ENCODE measurements around the gene ENPP1. TPM values are rescaled to one million over a fixed set of nuclear protein-coding genes. Genes with fewer than 3 reads are reported as not detected.

Gene ENPP1
- total and polyA plus RNA-seq, 9 of the 15 experiments (the other 6 are each of a cell fraction or from before 2014, with no cell fraction given): 0.03 to 0.56 (median 0.14) TPM

- no peak overlapping the region for H2AFZ ChIP-seq (ENCODE audit: low read depth, low read length)
- TF ChIP-seq JUND (IDR thresholded peaks at IDR 0.05; ENCODE audit: borderline replicate concordance, low read depth, low read length) (no peak), JUND (tag; IDR thresholded peaks at IDR 0.05; ENCODE audit: borderline replicate concordance, low read depth, low read length) (no peak), PHF20 (IDR thresholded peaks at IDR 0.05; ENCODE audit: partially characterized antibody) (no peak), SP1 (CRISPR knock-in tag; IDR thresholded peaks at IDR 0.05) (no peak), ZNF445 (CRISPR knock-in tag; IDR thresholded peaks at IDR 0.05; ENCODE audit: low read depth) (no peak), SETDB1 (IDR thresholded peaks at IDR 0.05; ENCODE audit: low read length) (no peak)
- H3K9ac ChIP-seq (ENCODE audit: insufficient read depth in 1 of 2, low read depth in 2 of 2, low read length in 2 of 2): no peak overlapping the region
- H3K36me3 ChIP-seq (ENCODE audit: control insufficient read depth, insufficient read depth, low read length): no peaks in the 10 kb centered on the region
- no TSS peak for BruUV-seq (replicated peaks)
- no peak overlapping the region for H3K4me3 ChIP-seq
- H3K9me3 ChIP-seq (replicated peaks; ENCODE audit: control insufficient read depth, insufficient read depth, low read depth, low read length): no peaks in the 10 kb centered on the region
- no peaks in the 10 kb centered on the region for H3K9me1 ChIP-seq (ENCODE audit: control insufficient read depth, insufficient read depth, low read length)
- no peaks in the 10 kb centered on the region for H3K79me2 ChIP-seq (ENCODE audit: control insufficient read depth, insufficient read depth, low read length)
- no peak overlapping the region for H3K27ac ChIP-seq (ENCODE audit: extremely low read depth, low read depth, low read length)
- in situ Hi-C loops (cut with MboI): no loop called here
- intact Hi-C loops (cut with micrococcal nuclease): no loop called here
- DNase-seq (ENCODE audit: extremely low read depth in 1 of 4, low spot score in 3 of 4): no peak
- FAIRE-seq: no peak
- ATAC-seq: no peak
- ChIA-PET POLR2A (no interaction called here), CTCF (ENCODE audit: low intra/inter-chr PET ratio) (no interaction called here)
- no peaks in the 10 kb centered on the region; a peak in 1 of 5 replicates for H3K4me1 ChIP-seq (replicated peaks in 1 of 2; ENCODE audit: control insufficient read depth in 2 of 2, insufficient read depth in 2 of 2, low read length in 2 of 2)
- WGBS (ENCODE audit: insufficient coverage, low coverage, missing lambda C conversion rate): 0% methylated on average over 1 of the region's 1 CpG
- H3K4me2 ChIP-seq (ENCODE audit: insufficient read depth, low read length): no peak overlapping the region
- no peaks in the 10 kb centered on the region for H4K20me1 ChIP-seq (replicated peaks; ENCODE audit: control insufficient read depth, insufficient read depth, low read length)
- peaks cover 0 to under 1% of the 10 kb centered on the region in 2 experiments; a peak in 1 of 5 replicates for H3K27me3 ChIP-seq (ENCODE audit: control insufficient read depth in 2 of 2, insufficient read depth in 2 of 2, low read length in 2 of 2)
Measured at GRCh38 chr6:131761762-131762067, 46.1 kb upstream of the ENPP1 start.

DNA sequence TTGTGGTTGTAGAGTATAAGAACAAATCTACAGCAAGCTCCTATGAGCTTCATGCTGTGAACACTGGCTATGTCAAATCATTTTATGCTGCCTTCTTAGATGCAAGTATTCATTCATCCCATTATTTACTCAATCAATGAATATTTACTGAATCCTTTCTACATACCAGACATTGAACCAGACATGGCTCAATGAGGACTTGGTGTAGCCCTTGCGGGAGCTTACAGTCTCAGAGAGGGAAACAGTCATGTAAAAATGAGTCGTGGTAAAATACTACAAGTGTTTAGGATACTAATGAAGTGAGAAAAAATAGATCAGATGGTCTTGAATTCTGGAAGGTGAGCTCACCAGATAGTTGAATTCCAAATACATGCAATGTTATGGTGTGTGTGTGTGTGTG, 44.8 kb upstream of the ENPP1 start:
- Histone ChIP-seq H3K4me2 (ENCODE audit: insufficient read depth, low read length) (no peak overlapping the region), H2AFZ (ENCODE audit: low read depth, low read length) (no peak overlapping the region), H3K36me3 (ENCODE audit: control insufficient read depth, insufficient read depth, low read length) (no peaks in the 10 kb centered on the region), H3K27ac (ENCODE audit: extremely low read depth, low read depth, low read length) (no peak overlapping the region), H3K9me1 (ENCODE audit: control insufficient read depth, insufficient read depth, low read length) (no peaks in the 10 kb centered on the region), H3K79me2 (ENCODE audit: control insufficient read depth, insufficient read depth, low read length) (no peaks in the 10 kb centered on the region), H3K4me3 (no peak overlapping the region), H3K9me3 (replicated peaks; ENCODE audit: control insufficient read depth, insufficient read depth, low read depth, low read length) (no peaks in the 10 kb centered on the region), H3K4me1 (replicated peaks in 1 of 2; ENCODE audit: control insufficient read depth in 2 of 2, insufficient read depth in 2 of 2, low read length in 2 of 2) (no peaks in the 10 kb centered on the region; a peak in 1 of 5 replicates), H3K9ac (ENCODE audit: insufficient read depth in 1 of 2, low read depth in 2 of 2, low read length in 2 of 2) (no peak overlapping the region), H3K27me3 (ENCODE audit: control insufficient read depth in 2 of 2, insufficient read depth in 2 of 2, low read length in 2 of 2) (0 out of 5 replicates have a peak, but pooled peaks cover 0 to 2% of the 10 kb centered on the region in 2 experiments), H4K20me1 (replicated peaks; ENCODE audit: control insufficient read depth, insufficient read depth, low read length) (no peaks in the 10 kb centered on the region)
- intact Hi-C loops (cut with micrococcal nuclease) (no loop called here), in situ Hi-C loops (cut with MboI) (no loop called here)
- ChIA-PET POLR2A (no interaction called here), CTCF (ENCODE audit: low intra/inter-chr PET ratio) (no interaction called here)
- FAIRE-seq: no peak
- no peak for DNase-seq (ENCODE audit: extremely low read depth in 1 of 4, low spot score in 3 of 4)
- WGBS (ENCODE audit: insufficient coverage, low coverage, missing lambda C conversion rate): 4% methylated on average over 2 of the region's 2 CpGs
- no TSS peak for BruUV-seq (replicated peaks)
- no peak for TF ChIP-seq EWSR1 (IDR thresholded peaks at IDR 0.05; ENCODE audit: borderline replicate concordance, low read depth, partially characterized antibody)
- no peak for TF ChIP-seq ZNF717 (CRISPR knock-in tag; IDR thresholded peaks at IDR 0.05)
- no peak for TF ChIP-seq GTF2F1 (IDR thresholded peaks at IDR 0.05; ENCODE audit: low read depth, low read length)
- no peak for TF ChIP-seq ZNF134 (CRISPR knock-in tag; conservative IDR thresholded peaks at IDR 0.05)
- TF ChIP-seq JUND (IDR thresholded peaks at IDR 0.05; ENCODE audit: borderline replicate concordance, low read depth, low read length): no peak
- TF ChIP-seq JUND (tag; IDR thresholded peaks at IDR 0.05; ENCODE audit: borderline replicate concordance, low read depth, low read length): no peak
- no peak for ATAC-seq

Data from K562 (cell line).